ENCODE results near the gene CEP70. TPM values are rescaled to one million over a fixed set of nuclear protein-coding genes. Genes with fewer than 3 reads are reported as not detected.
"Not testable (repeated sequence)": the region's sequence is repeated elsewhere in the genome, so short reads cannot be mapped to it uniquely, and the experiment has no call there.

Gene CEP70
- total RNA-seq, 4 donors from 2014 or later, result 90.6 to 154 (median 123) TPM

DNA sequence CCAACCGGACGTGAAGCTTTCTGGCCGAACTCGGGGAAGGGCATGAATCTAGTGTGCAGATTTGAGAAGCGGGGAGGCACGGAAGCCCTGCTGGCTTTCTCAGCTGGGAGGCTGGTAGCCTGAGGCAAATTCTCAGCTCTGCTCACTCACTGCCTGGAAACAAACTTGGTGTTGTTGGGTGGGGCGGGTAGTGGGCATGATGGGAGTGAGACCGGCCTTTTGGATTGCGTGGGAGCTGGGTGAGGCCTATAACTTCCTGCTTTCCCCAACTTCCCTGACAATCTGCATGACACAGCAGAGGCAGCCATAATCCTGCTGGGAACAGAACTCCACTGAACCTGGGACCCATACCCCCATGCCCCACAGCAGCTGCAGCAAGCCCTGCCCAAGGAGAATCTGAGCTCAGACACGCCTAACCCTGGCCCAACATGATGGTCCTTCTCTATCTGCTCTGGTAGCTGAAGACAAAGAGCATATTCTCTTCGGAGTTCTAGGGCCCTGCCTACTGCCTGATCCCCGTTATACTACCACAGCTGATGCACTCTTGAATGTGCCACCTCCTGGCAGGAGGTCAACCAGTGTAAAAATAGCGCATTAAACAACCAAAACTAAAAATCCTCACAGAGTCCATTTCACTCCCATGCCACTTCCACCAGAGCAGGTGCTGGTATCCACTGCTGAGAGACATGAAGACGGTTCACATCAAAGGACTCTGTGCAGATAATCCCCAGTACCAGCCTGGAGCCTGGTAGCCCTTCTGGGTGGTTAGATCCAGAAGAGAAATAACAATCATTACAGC lies 44.7 kb downstream of the CEP70 start:
- intact Hi-C loops (cut with DNase I; ENCODE audit: low total_unique reads), result no loop called here
- no peaks in the 10 kb centered on the region for H3K36me3 ChIP-seq
- TF ChIP-seq POLR2A (IDR thresholded peaks at IDR 0.05) (no peak), CTCF (IDR thresholded peaks at IDR 0.05) (no peak)

GRCh38 chr3:138547342-138547975 lies 46.6 kb downstream of the CEP70 start:
- Histone ChIP-seq H3K27ac (no peak overlapping the region), H3K4me1 (no peaks in the 10 kb centered on the region), H3K4me3 (no peak overlapping the region), H3K9me3 (peaks cover 0 to 36% of the 10 kb centered on the region in 2 donors), H3K27me3 (no peaks in the 10 kb centered on the region), H3K36me3 (no peaks in the 10 kb centered on the region)
- TF ChIP-seq CTCF (IDR thresholded peaks at IDR 0.05) (no peak), POLR2A (IDR thresholded peaks at IDR 0.05) (no peak)
- DNase-seq, result no peak
- intact Hi-C loops (cut with DNase I; ENCODE audit: low total_unique reads), result no loop called here

More for the DNA sequence above, 44.7 kb downstream of the CEP70 start:
- Histone ChIP-seq H3K27me3 (no peaks in the 10 kb centered on the region), H3K27ac (no peak overlapping the region), H3K4me1 (no peaks in the 10 kb centered on the region), H3K9me3 (peaks cover 0 to 33% of the 10 kb centered on the region in 2 donors), H3K4me3 (no peak overlapping the region)
- DNase-seq, result no peak

- Histone ChIP-seq H3K9me3 (peaks cover 0 to 51% of the 10 kb centered on the region in 2 donors), H3K36me3 (no peaks in the 10 kb centered on the region), H3K4me3 (no peak overlapping the region), H3K4me1 (no peaks in the 10 kb centered on the region), H3K27ac (no peak overlapping the region), H3K27me3 (no peaks in the 10 kb centered on the region)
- intact Hi-C loops (cut with DNase I; ENCODE audit: low total_unique reads), result no loop called here
- TF ChIP-seq POLR2A (IDR thresholded peaks at IDR 0.05) (no peak), CTCF (IDR thresholded peaks at IDR 0.05) (no peak)
- DNase-seq, result no peak
These were observed 49.5 kb downstream of the CEP70 start for GRCh38 chr3:138544546-138544945.

DNA sequence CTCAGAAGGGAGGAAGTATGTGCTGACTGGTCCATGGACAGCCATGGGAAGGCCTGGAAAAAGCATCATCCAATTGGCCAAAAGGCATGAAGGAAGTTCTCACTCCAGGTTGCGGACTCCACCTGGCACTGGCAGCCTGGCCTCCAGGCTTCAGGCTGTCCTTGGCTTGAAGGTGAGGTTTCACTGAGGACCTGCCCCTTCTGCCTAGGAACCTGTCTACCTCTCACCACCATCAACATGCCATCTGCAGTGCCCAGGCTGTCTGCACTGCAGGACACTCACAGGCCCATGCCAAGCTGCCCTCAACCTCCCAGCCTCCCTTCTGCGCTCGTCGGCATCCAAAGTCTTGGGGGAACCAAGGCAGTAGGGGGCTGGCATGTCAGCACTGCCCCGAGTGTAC lies 51.1 kb downstream of the CEP70 start:
- Histone ChIP-seq H3K4me3 (no peak overlapping the region), H3K36me3 (no peaks in the 10 kb centered on the region), H3K27ac (no peak overlapping the region), H3K4me1 (no peaks in the 10 kb centered on the region), H3K9me3 (peaks cover 0 to 51% of the 10 kb centered on the region in 2 donors), H3K27me3 (no peaks in the 10 kb centered on the region)
- TF ChIP-seq POLR2A (IDR thresholded peaks at IDR 0.05), result no peak
- TF ChIP-seq CTCF (IDR thresholded peaks at IDR 0.05), result no peak
- no peak for DNase-seq
- intact Hi-C loops (cut with DNase I; ENCODE audit: low total_unique reads), result no loop called here

DNA sequence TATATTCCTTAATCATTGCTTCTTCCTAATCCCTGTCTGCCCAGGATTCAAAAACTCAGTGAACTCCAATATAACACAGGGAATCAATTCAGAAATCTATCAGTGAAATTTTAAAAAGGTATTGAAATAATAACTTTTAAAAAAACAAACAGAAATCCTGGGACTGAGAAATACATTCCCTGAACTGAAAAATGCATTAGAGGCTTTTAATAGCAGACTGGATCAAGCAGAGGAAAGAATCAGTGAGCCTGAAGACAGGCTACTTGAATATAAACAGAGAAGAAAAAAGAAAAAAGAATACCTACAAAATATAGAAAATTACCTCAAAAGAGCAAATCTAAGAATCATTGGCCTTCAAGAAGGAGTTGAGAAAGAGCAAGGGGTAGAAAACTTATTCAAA lies 54.7 kb downstream of the CEP70 start:
- no peaks in the 10 kb centered on the region for H3K4me1 ChIP-seq
- H3K4me3 ChIP-seq, result no peak overlapping the region
- no peak for DNase-seq
- H3K27ac ChIP-seq, result no peak overlapping the region
- no peaks in the 10 kb centered on the region for H3K36me3 ChIP-seq
- H3K27me3 ChIP-seq, result no peaks in the 10 kb centered on the region
- TF ChIP-seq CTCF (IDR thresholded peaks at IDR 0.05), result no peak
- intact Hi-C loops (cut with DNase I; ENCODE audit: low total_unique reads), result no loop called here
- peaks cover 0 to 25% of the 10 kb centered on the region in 2 donors for H3K9me3 ChIP-seq

DNA sequence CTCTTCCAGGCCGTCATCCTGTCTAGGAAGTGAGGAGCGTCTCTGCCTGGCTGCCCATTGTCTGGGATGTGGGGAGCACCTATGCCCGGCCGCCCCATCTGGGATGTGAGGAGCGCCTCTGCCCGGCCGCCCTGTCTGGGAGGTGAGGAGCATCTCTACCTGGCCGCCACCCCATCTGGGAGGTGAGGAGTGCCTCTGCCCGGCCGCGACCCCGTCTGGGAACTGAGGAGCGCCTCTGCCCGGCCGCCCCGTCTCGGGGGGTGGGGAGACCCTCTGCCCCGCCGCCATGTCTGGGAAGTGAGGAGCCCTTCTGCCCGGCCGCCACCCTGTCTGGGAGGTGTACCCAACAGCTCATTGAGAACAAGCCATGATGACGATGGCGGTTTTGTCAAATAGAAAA lies 72.6 kb downstream of the CEP70 start:
- DNase-seq; intact Hi-C loops (cut with DNase I; ENCODE audit: low total_unique reads); H3K9me3 ChIP-seq; H3K27ac ChIP-seq; H3K4me3 ChIP-seq; H3K4me1 ChIP-seq; H3K36me3 ChIP-seq; H3K27me3 ChIP-seq: not testable (repeated sequence)
